ENCODE data around the gene SPECC1L.
"Not testable (repeated sequence)": the region's sequence is repeated elsewhere in the genome, so short reads cannot be mapped to it uniquely, and the experiment has no call there.

Gene SPECC1L

DNA sequence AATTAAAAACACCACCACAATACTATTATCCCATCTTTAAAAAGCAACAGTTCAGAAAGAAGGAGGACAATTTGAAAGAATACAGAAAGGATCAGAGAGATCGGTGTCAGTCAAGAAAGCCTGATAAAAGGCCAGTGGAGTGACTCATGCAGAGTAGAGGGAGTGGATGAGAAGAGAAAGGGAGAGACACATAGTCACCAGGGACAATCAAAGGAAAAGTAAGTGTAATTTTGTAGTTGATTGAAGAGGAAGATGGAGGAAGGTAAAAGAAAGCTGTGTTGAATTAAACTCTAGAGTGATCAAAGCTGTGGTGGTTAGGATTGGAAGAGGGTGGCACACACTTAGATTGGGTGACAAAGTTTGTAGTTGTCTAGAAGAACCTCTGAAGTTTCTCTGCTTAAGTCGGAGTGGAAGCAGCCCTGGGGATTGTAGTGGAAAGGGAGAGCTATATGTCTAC lies 14.1 kb downstream of the SPECC1L start:
- no peak for DNase-seq

DNA sequence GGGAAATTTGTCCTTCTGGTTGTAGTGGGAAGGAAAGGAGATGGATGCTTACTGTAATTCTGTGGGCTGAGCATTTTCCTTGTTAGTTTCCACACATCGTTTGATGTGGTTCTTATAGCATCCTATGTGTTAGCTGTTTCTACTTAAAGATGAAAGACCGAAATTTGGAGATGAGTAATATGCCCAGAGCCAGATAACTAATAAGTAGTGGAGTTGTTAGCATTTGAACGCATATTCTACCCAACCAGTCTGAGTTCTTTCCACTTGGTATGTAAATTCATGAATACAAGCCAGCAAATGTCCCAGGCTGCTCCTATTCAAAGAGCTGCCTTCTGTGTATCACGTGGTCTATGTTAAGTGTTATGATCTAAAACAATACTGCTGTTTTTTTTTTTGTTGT lies 14.6 kb downstream of the SPECC1L start:
- no peak for DNase-seq

DNA sequence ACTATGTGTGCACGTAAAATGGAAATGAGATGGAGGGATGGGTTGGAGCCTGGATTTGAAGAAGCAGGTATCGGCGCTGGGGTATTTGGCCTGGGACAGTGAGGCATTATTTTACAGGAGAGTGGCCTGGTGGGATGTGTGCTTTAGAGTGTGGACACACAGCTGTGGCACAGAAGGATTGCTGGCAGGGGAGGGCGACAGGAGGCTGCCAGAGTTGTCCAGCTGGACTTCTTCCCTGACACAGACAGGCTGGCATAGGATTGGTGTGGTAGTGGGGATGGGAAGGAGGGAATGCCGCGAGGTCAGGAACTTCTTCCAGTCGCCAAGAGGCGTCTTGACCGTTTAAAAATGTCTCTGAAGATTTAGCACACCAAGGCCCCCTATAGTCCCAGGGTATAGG lies 16.6 kb downstream of the SPECC1L start:
- DNase-seq, result not testable (repeated sequence)

DNA sequence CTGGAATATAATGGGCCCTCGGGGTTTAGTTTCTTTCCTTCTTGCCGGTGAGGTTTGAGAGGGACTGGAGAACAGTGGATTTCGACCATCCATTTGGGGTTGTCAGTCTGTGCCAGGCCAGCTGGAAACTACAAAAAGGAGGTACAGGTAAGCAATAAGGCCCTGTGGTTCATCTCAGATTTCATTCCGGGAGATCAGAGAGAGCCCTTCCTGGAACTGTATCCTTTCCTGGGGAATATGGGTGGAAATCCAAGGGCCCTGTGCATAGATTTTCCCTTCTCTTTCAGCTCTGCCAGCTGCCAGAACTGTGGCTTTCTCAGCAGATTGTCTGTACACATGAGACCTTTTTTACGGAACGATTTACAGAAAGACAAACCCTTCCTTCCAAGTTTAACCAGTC lies 17.2 kb downstream of the SPECC1L start:
- not testable (repeated sequence) for DNase-seq

DNA sequence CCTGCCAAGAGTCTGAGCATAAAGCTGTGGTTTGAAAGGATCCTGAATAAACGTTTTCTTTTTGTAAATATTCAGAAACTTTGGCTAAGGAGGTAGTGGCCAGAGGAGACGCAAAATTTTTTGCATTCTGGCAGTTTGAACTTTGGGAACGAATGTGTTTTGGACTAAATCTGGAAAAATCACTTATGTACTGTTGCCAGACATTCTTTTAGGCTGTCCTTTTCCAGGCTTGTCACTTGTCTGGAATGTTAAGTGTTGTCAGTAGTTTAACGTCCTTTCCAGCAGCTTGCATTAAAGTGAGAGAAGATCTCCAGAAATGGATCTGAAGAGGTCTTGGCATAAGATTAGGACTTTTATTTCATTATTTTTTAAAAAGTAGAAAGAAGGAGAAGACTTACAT lies 18.5 kb downstream of the SPECC1L start:
- DNase-seq, result no peak

DNA sequence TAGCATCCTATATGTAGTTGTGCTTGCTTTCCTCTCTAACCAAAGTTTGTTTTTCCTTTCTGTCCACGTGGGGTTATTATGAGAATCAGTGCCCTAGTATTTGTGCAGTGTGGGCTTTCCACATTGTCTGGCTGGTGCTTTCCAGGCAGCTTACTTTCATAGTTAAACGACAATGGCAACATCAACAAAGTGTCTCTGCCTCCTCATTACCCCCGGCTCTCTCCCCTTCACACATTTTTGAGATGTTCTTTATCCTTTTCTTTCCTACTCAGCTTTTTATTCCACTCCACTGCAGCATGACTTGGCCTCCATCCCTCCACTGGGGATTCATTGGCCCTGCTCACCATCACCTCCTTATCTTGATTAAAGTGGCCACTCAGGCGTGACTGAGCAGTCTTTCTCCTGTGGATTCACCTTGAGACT lies 19.1 kb downstream of the SPECC1L start:
- no peak for DNase-seq

DNA sequence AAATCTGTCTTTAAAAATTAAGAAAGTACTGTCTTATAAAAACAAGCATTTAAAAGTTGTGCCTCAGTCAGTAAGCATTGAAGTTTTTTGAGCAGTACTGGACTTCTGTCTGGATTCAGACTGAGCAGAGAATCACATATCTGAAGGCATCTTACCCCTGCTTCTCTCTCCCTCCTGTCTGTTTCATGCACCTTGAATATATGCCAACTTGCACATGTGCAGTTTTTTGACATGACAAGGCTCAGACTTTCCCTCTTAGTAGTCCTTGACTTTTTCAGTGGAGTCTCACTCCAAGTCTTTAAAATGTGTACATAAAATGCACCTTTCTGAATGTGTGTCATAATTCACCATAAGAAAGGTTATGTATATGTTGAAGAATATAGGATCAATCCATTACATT lies 19.8 kb downstream of the SPECC1L start:
- DNase-seq, result no peak

DNA sequence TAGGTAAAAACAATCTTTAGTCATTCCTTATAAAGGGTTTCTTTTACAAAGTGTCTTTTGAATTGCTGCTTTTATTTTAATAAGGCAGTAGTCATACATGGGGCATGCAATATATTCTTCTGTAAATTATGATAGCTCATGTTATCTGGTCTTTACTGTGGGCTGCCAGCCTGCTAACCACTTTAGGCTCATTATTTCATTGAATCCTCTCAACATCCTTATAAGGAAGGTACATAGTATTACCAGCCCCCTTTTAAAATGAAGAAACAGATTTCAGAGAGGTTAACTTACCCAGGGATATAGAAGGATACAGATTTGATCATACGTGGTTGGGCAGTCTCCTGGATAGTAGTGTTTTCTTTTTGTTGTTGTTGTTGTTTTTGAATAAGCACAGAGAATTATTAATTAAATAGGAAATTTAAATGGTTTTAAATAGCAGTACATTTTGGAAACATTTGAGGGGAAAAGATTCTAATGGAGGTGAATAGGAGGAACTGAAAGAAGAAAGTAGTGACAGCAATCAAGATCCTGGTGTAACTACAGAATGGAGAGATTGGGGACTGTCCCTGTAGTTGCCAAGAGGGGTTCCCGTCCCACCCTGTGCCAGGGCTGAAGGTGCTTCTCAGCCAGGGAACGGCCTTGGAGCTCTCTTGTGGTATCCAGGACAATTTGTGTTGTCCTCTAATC lies 21.0 kb downstream of the SPECC1L start:
- no peak for DNase-seq

DNA sequence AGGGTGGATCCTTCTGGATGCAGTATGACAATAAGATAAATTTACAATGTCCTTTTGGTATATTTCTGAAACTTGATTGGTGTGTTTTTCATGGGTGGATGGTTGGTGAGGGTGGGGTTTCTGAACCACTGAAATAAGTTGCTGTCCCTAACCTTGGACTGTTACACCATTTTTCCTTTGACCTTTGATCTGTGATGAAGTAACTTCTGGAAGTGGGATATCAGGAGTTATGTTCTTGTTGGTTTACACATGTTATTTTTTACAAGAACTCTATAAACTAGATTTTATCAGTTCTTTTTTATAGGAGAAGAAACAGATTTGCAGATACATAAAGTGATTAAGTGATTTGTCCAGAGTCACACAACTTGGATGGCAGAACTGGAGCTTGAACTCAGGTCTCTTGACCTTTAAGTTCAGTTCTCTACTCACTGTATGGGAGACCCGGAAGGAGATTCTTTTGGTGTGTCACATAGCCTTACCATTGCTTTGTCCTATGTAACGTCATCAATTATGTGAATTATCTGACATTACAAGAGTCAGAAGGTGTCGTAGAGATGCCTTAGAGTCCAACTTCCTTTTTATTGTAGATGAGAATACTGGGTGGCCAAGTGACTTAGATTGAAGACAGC lies 21.7 kb downstream of the SPECC1L start:
- not testable (repeated sequence) for DNase-seq

DNA sequence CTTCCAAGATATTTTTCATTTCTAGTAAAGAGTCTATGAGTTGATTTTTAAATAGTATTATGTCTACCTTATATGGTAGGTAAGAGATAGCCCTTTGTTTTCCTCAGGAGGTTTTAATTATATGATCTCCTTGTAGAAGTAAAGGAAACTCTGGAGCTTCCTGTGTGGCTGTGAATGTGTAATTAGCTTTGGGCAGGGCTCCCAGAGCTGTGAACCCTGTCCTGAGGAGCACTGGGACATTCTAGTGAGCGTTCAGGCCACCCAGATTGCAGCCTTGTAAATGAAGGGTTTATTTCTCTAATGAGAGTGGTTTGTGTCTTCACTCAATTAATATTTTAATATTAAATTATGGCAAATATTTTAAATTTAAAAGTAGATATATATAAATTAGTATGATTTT lies 24.3 kb downstream of the SPECC1L start:
- not testable (repeated sequence) for DNase-seq

DNA sequence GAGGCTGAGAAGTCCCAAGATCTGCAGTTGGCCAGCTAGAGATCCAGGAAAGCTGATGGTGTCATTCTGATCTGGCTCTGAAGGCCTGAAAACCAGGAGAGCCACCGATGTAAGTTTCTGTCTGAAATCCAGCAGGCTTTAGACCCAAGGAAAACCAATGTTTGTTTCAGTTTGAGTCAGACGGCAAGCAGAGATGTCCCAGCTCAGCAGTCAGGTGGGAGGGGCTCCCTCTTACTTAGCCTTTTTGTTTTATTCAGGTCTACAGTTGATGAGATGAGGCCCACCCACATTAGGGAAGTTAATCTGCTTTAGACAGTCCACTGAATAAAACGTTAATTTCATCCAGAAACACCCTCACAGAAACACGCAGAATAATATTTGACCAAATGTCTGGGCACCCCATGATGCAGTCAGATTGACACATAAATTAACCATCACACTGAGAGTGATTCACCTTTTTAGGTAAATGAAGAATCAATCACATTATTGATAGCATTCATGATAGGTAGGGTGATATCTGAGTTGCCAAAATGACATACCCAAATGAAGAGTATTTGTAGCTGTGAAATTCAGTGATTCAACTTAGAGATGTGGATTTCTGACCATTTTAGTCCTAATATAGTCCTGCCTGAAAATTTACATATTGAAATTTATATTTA lies 28.0 kb downstream of the SPECC1L start:
- not testable (repeated sequence) for DNase-seq

DNA sequence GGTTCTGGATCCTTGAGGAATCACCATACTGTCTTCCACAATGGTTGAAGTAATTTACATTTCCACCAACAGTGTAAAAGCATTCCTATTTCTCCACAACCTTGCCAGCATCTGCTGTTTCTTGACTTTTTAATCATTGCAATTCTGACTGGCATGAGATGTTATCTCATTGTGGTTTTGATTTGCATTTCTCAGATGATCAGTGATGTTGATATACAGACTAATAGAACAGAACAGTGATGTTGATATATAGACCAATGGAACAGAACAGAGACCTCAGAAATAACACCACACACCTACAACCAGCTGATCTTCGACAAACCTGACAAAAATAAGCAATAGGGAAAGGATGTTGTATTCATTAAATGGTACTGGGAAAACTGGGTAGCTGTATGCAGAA lies 29.9 kb downstream of the SPECC1L start:
- DNase-seq, result not testable (repeated sequence)

DNA sequence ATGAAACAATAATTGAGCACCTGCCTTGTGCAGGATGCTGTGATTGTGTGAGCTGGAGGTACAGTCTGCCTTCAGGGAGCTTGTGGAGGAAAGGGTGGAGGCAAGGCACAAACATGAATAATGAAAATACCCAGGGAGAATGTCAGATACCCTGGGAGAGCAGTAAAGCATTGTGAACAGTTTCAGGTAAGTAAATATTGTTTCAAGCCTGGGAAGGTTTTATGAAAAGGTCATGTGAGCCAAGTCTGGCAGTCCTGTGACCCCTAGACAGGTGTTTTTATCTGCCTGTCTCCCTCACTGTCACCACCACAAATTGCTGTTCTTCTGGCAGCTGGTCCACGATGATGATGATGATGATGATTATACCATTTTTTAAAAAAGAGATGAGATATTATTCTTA lies 32.0 kb downstream of the SPECC1L start:
- DNase-seq, result no peak

DNA sequence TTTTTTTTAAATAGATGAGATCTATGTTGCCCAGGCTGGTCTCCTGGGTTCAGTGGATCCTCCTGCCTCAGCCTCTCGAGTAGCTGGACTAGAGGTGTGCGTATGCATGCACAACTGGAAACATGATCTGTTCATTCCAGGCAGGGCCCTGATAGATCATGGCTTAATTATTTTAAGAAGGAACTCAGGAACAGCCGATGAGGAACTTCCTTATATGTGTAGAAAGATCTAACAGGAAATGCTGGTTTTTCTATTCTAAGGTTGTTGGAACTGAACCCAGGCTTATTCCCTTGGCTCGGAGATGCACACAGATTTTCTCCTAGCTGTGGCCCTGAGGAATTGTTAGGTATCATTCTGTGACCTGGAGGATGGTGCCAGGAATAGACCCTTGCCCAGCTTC lies 32.4 kb downstream of the SPECC1L start:
- no peak for DNase-seq

DNA sequence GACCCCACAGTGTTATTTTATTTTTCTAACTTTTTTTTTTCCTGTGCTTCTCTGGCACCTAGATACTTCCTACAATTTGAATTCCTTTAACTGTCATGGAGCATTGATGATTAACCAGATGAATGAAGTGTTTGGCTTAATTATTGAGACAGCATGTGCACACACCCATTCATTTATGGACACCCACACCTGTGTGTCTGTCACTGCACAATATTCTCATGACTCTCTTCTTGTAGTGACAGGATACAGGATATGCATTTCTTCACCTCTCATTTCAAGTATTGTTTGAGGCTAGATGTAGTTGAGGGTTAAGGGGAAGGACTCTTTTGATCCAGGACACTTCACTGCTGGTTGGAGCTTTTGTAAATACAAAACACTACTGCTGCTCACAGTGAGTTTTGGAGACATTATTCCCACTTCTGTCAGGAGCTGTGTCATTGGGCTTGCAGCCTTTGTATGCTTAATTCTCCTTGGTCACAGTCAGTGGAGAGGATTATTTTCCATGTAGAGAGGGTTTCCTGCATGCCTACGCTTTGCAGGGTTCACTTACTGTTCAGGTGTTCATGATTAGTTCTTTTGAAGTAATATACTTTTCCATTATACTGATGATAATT lies 33.5 kb downstream of the SPECC1L start:
- no peak for DNase-seq

DNA sequence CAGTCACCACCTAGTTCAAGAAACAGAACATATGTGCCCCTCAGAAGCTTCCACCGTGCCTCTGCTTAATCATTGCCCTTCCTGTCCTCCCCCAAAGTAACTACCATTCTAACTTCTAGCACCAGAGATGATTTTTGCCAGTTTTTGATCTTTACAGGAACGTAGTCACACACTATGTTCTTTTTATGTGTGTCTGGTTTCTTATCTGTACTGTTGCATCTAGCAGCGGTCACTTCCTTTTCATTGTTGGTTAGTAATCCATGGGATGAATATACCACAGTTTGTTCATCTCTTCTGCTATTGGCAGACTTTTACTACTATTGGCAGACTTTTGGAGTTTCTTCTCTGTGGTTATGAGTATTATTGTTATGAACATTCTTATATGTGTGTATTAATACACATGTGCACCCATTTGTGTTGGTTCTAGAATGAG lies 34.6 kb downstream of the SPECC1L start:
- no peak for DNase-seq

DNA sequence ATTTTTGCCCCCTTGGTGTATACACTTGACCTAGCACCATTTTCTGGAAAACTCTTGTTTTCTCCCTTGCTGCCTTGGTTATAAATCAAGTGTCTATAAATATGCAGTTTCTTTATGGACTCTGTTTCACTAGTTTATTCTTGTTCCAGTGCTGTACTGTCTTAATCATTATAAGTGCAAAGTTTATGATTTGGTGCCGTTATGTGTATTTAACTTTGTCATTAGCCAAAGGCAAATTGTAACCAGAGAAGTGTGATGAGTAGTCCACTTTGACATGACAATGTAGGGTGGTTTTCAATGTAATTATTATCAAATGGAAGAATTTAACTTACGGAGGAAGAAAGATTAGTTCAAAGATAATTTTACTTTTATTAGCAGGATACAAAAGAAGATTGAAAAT lies 40.3 kb downstream of the SPECC1L start:
- DNase-seq, result no peak

DNA sequence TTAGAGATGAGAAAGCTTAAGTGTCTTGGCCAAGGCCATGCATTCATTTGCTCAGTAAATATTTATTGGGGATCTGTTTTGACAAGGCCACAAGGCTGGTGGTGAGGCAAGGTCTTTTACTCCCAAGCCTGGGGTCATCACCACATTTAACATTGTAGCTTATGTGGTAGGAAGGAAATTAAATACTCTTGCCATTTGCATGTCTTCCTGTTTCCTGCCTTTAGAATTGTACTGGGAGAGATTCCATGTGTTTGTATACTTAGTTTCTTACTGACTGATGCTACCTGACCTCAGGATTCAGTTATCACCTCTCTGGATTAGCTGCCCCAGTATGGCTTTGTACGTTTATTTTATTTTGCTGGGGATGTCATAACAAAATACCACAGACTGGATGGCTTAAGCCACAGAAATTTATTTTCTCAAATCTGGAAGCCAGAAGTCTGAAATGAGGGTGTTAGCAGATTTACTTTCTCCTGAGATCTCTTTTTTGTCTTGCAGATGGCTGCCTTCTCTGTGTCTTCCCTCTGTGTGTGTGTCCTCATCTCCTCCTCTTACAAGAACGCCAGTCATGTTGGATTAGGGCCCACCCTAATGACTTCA lies 44.8 kb downstream of the SPECC1L start:
- no peak for DNase-seq

DNA sequence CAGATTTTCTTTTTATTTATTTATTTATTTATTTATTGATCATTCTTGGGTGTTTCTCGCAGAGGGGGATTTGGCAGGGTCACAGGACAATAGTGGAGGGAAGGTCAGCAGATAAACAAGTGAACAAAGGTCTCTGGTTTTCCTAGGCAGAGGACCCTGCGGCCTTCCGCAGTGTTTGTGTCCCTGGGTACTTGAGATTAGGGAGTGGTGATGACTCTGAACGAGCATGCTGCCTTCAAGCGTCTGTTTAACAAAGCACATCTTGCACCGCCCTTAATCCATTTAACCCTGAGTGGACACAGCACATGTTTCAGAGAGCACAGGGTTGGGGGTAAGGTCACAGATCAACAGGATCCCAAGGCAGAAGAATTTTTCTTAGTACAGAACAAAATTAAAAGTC lies 45.6 kb downstream of the SPECC1L start:
- DNase-seq, result not testable (repeated sequence)

DNA sequence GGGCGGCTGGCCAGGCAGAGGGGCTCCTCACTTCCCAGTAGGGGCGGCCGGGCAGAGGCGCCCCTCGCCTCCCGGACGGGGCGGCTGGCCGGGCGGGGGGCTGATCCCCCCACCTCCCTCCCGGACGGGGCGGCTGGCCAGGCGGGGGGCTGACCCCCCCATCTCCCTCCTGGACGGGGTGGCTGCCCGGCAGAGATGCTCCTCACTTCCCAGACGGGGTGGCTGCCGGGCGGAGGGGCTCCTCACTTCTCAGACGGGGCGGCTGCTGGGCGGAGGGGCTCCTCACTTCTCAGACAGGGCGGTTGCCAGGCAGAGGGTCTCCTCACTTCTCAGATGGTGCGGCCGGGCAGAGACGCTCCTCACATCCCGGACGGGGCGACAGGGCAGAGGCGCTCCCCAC lies 46.9 kb downstream of the SPECC1L start:
- not testable (repeated sequence) for DNase-seq

DNA sequence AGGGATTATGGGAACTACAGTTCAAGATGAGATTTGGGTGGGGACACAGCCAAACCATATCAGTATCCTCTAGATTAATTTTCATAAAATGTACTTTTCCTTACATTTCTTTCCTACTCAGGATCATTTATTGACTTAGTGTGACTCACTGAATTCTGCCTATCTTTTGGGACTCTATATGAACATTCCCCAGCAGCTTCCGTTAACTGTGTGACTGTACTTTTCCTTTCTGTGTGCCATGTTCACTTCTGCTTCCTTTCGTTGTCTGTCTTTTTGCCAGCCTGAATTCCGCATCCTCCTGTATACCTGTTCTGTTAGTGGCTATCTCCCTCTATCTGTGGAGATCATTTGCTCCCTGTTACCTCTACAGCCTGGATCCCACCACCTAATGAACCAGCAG lies 48.8 kb downstream of the SPECC1L start:
- no peak for DNase-seq

DNA sequence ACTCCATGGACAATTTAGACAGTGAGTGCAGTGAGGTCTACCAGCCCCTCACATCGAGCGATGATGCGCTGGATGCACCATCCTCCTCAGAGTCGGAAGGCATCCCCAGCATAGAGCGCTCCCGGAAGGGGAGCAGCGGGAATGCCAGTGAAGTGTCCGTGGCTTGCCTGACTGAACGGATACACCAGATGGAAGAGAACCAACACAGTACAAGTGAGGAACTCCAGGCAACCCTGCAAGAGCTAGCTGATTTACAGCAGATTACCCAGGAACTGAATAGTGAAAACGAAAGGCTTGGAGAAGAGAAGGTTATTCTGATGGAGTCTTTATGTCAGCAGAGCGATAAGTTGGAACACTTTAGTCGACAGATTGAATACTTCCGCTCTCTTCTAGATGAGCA lies 51.4 kb downstream of the SPECC1L start:
- no peak for DNase-seq

DNA sequence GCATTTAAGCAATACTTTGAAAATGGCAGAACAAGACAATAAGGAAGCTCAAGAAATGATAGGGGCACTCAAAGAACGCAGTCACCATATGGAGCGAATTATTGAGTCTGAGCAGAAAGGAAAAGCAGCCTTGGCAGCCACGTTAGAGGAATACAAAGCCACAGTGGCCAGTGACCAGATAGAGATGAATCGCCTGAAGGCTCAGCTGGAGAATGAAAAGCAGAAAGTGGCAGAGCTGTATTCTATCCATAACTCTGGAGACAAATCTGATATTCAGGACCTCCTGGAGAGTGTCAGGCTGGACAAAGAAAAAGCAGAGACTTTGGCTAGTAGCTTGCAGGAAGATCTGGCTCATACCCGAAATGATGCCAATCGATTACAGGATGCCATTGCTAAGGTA lies 51.9 kb downstream of the SPECC1L start:
- DNase-seq, result no peak

All from activated naive CD4-positive, alpha-beta T cell (primary cell).